Mesenchymal stem cell (in vitro differentiated cells and primary cell): ENCODE measurements around the gene PDCL2.

Experiments
- DNase-seq: peaks from one replicate; pipeline ENCODE4 v3.0.0-alpha.2; 2013
- H2AFZ ChIP-seq: one replicate; pipeline ENCODE4 v1.6.1; 2013; ENCODE audit warnings: low read depth, mild to moderate bottlenecking, control low read depth, inconsistent platforms, low read length, moderate library complexity
- H2AK5ac ChIP-seq: 2 replicates; pipeline ENCODE4 v1.6.1; 2013; ENCODE audit warnings: low read length, moderate library complexity, mild to moderate bottlenecking, inconsistent platforms; ENCODE audit not compliant: severe bottlenecking
- H2BK120ac ChIP-seq: one replicate; pipeline ENCODE4 v1.6.1; 2013; ENCODE audit warnings: low read depth, mild to moderate bottlenecking, inconsistent platforms, low read length, moderate library complexity
- H2BK12ac ChIP-seq, 2 experiments: one replicate each; pipeline ENCODE4 v1.6.1; 2013; ENCODE audit warnings: inconsistent platforms in 2 of 2, low read length in 2 of 2, mild to moderate bottlenecking in 2 of 2, moderate library complexity in 2 of 2, control low read depth in 1 of 2
- H2BK15ac ChIP-seq: one replicate; pipeline ENCODE4 v1.6.1; 2013; ENCODE audit warnings: mild to moderate bottlenecking, low read depth, inconsistent platforms; ENCODE audit not compliant: poor library complexity, severe bottlenecking
- H2BK5ac ChIP-seq: 2 replicates; pipeline ENCODE4 v1.6.1; 2013; ENCODE audit warnings: low read depth, mild to moderate bottlenecking, low read length, control low read depth, inconsistent platforms; ENCODE audit not compliant: poor library complexity, severe bottlenecking
- H3K14ac ChIP-seq, 2 experiments: one replicate each; pipeline ENCODE4 v1.6.1; 2013; ENCODE audit warnings: inconsistent platforms in 2 of 2, low read length in 2 of 2, control low read depth in 1 of 2, mild to moderate bottlenecking in 1 of 2, moderate library complexity in 1 of 2
- H3K18ac ChIP-seq, 2 experiments: one replicate each; pipeline ENCODE4 v1.6.1; 2013; ENCODE audit warnings: inconsistent platforms in 2 of 2, low read length in 2 of 2, control low read depth in 1 of 2, low read depth in 1 of 2, mild to moderate bottlenecking in 1 of 2
- H3K23ac ChIP-seq, 2 experiments: one replicate each; pipeline ENCODE4 v1.6.1; 2013; ENCODE audit warnings: inconsistent platforms in 2 of 2, low read length in 2 of 2, mild to moderate bottlenecking in 2 of 2, moderate library complexity in 2 of 2, control low read depth in 1 of 2
- H3K27ac ChIP-seq: 2 replicates; pipeline ENCODE4 v1.5.1; 2013; ENCODE audit warnings: mild to moderate bottlenecking, moderate library complexity, low read length, control low read depth, inconsistent platforms; ENCODE audit not compliant: poor library complexity, severe bottlenecking
- H3K27me3 ChIP-seq, 2 experiments: 2 replicates each; pipeline versions ENCODE4 v1.6.1 to v1.7.0; 2013; ENCODE audit warnings: low read length in 2 of 2, mild to moderate bottlenecking in 2 of 2, moderate library complexity in 2 of 2, control low read depth in 1 of 2, inconsistent platforms in 1 of 2; ENCODE audit not compliant: control insufficient read depth in 1 of 2, insufficient read depth in 1 of 2
- H3K36me3 ChIP-seq, 2 experiments: 2 replicates each; pipeline versions ENCODE4 v1.6.1 to v1.7.0; 2013; ENCODE audit warnings: low read length in 2 of 2, control low read depth in 1 of 2, inconsistent platforms in 1 of 2, low read depth in 1 of 2, mild to moderate bottlenecking in 1 of 2; ENCODE audit not compliant: insufficient read depth in 2 of 2, control insufficient read depth in 1 of 2
- H3K4ac ChIP-seq, 2 experiments: one replicate each; pipeline ENCODE4 v1.6.1; 2013; ENCODE audit warnings: inconsistent platforms in 2 of 2, low read length in 2 of 2, mild to moderate bottlenecking in 2 of 2, moderate library complexity in 2 of 2, control low read depth in 1 of 2, low read depth in 1 of 2
- H3K4me1 ChIP-seq: 2 replicates; pipeline ENCODE4 v1.6.1; 2013; ENCODE audit warnings: low read depth, low read length, control low read depth; ENCODE audit not compliant: control insufficient read depth, insufficient read depth
- H3K4me2 ChIP-seq: 2 replicates; pipeline ENCODE4 v1.6.1; 2013; ENCODE audit warnings: low read length, mild to moderate bottlenecking, inconsistent platforms; ENCODE audit not compliant: poor library complexity, severe bottlenecking
- H3K4me3 ChIP-seq, 2 experiments: 2 replicates each; pipeline versions ENCODE4 v1.5.1 to v1.7.0; 2013; ENCODE audit warnings: low read length in 2 of 2, mild to moderate bottlenecking in 2 of 2, control low read depth in 1 of 2, low read depth in 1 of 2; ENCODE audit not compliant: insufficient read depth in 1 of 2
- H3K79me1 ChIP-seq: replicated peaks from 2 replicates; pipeline ENCODE4 v1.6.1; 2013; ENCODE audit warnings: mild to moderate bottlenecking, control low read depth, low read length, inconsistent platforms; ENCODE audit not compliant: poor library complexity, severe bottlenecking
- H3K9ac ChIP-seq: 2 replicates; pipeline ENCODE4 v1.7.0; 2013; ENCODE audit warnings: mild to moderate bottlenecking, low read length, moderate library complexity
- H3K9me3 ChIP-seq: 2 replicates; pipeline ENCODE4 v1.7.0; 2013; ENCODE audit warnings: mild to moderate bottlenecking, low read length; ENCODE audit not compliant: control insufficient read depth
- H4K8ac ChIP-seq: one replicate; pipeline ENCODE4 v1.6.1; 2013; ENCODE audit warnings: inconsistent platforms, mild to moderate bottlenecking, low read length, moderate library complexity
- H4K91ac ChIP-seq: one replicate; pipeline ENCODE4 v1.6.1; 2013; ENCODE audit warnings: mild to moderate bottlenecking, low read length, inconsistent platforms
- WGBS: methylation state at CpG from one replicate; pipeline ENCODE4 v1.1.7; 2013; ENCODE audit warnings: mixed read lengths; 5-methylcytosine and 5-hydroxymethylcytosine counted together

The PDCL2 gene

GRCh38 chr4:55546756-55547465 is 45.1 kb downstream of the PDCL2 start, which contains the start of gene CLOCK:
Gene CLOCK (minus strand): TSS chr4:55546909. CDS start chr4:55482785, 64,124 bp downstream.
- H2BK5ac ChIP-seq: peak within 1 kb of the TSS; percentile 93
- peak within 1 kb of the TSS; percentile 88 for H3K27ac ChIP-seq
- no peaks in the 10 kb centered on the region for H3K9me3 ChIP-seq
- H3K4me1 ChIP-seq: no peaks in the 10 kb centered on the region
- peak within 1 kb of the TSS; percentile 87 for H4K91ac ChIP-seq
- DNase-seq: peak; percentile 92
- peak within 1 kb of the TSS; percentile 84 for H3K4me2 ChIP-seq
- peak within 1 kb of the TSS; percentile 90 for H2BK15ac ChIP-seq
- peak within 1 kb of the TSS in 1 of 2 experiments; percentile 83 for H3K23ac ChIP-seq
- H3K14ac ChIP-seq: peak within 1 kb of the TSS in 1 of 2 experiments; percentile 39
- H2AK5ac ChIP-seq: no peak within 1 kb of the TSS
- H3K4ac ChIP-seq: peak within 1 kb of the TSS; percentile 64 to 89
- H2AFZ ChIP-seq: peak within 1 kb of the TSS; percentile 67
- peak within 1 kb of the TSS; percentile 80 to 94 for H3K4me3 ChIP-seq
- under 1% methylated on average over 54 of the region's 71 CpGs for WGBS
- H3K36me3 ChIP-seq: no peaks in the 10 kb centered on the region
- no peaks in the 10 kb centered on the region for H3K27me3 ChIP-seq
- H4K8ac ChIP-seq: peak within 1 kb of the TSS; percentile 52
- peaks cover 2% of the 10 kb centered on the region for H3K79me1 ChIP-seq
- H2BK12ac ChIP-seq: peak within 1 kb of the TSS in 1 of 2 experiments; percentile 47
- H3K18ac ChIP-seq: peak within 1 kb of the TSS; percentile 89 to 92
- peak within 1 kb of the TSS; percentile 92 for H3K9ac ChIP-seq
- H2BK120ac ChIP-seq: peak within 1 kb of the TSS; percentile 85

GRCh38 chr4:55546506-55546755 is 45.6 kb downstream of the PDCL2 start:
- Histone ChIP-seq H3K4me3 (peak overlapping the region; percentile 80 to 94), H2BK12ac (peak overlapping the region in 1 of 2 experiments; percentile 47), H3K9me3 (no peaks in the 10 kb centered on the region), H2BK5ac (peak overlapping the region; percentile 93), H2AK5ac (no peak overlapping the region), H3K14ac (peak overlapping the region in 1 of 2 experiments; percentile 39), H3K36me3 (no peaks in the 10 kb centered on the region), H3K4ac (peak overlapping the region; percentile 64 to 89), H3K27me3 (no peaks in the 10 kb centered on the region), H3K9ac (peak overlapping the region; percentile 83), H2AFZ (no peak overlapping the region), H3K79me1 (peaks cover 2% of the 10 kb centered on the region), H3K18ac (peak overlapping the region; percentile 89 to 92), H4K91ac (peak overlapping the region; percentile 87), H2BK120ac (peak overlapping the region; percentile 85), H3K23ac (no peak overlapping the region), H4K8ac (peak overlapping the region; percentile 52), H3K4me1 (no peaks in the 10 kb centered on the region), H3K4me2 (peak overlapping the region; percentile 84), H2BK15ac (peak overlapping the region; percentile 90), H3K27ac (peak overlapping the region; percentile 88)
- WGBS: 0% methylated on average over 13 of the region's 16 CpGs
- DNase-seq: no peak

- Histone ChIP-seq H3K9ac (peak overlapping the region; percentile 92), H3K27me3 (no peaks in the 10 kb centered on the region), H3K4ac (peak overlapping the region in 1 of 2 experiments; percentile 41), H3K18ac (peak overlapping the region; percentile 89 to 92), H3K4me1 (no peaks in the 10 kb centered on the region), H3K14ac (no peak overlapping the region), H4K8ac (peak overlapping the region; percentile 2), H2AK5ac (no peak overlapping the region), H3K9me3 (no peaks in the 10 kb centered on the region), H2AFZ (no peak overlapping the region), H3K27ac (peak overlapping the region; percentile 88), H3K4me3 (peak overlapping the region; percentile 80 to 94), H3K79me1 (peaks cover 2% of the 10 kb centered on the region), H2BK15ac (peak overlapping the region; percentile 90), H3K4me2 (peak overlapping the region; percentile 51), H4K91ac (peak overlapping the region; percentile 83), H2BK120ac (peak overlapping the region; percentile 85), H2BK5ac (peak overlapping the region; percentile 79), H3K36me3 (no peaks in the 10 kb centered on the region), H3K23ac (peak overlapping the region in 1 of 2 experiments; percentile 83), H2BK12ac (peak overlapping the region in 1 of 2 experiments; percentile 47)
- under 1% methylated on average over 67 of the region's 87 CpGs for WGBS
- DNase-seq: peak; percentile 83
Observed at GRCh38 chr4:55545641-55546505, 46.2 kb downstream of the PDCL2 start.

GRCh38 chr4:55545151-55545550 is 46.9 kb downstream of the PDCL2 start:
- H3K79me1 ChIP-seq: peaks cover 5% of the 10 kb centered on the region
- no peak overlapping the region for H2BK5ac ChIP-seq
- peak overlapping the region in 1 of 2 experiments; percentile 94 for H3K4me3 ChIP-seq
- no peak overlapping the region for H2AK5ac ChIP-seq
- H3K4me1 ChIP-seq: peaks cover 2% of the 10 kb centered on the region
- H3K27ac ChIP-seq: peak overlapping the region; percentile 75
- 2% methylated on average over 2 of the region's 6 CpGs for WGBS
- no peak overlapping the region for H3K23ac ChIP-seq
- no peak overlapping the region for H3K18ac ChIP-seq
- H3K36me3 ChIP-seq: peaks cover 0 to 3% of the 10 kb centered on the region in 2 experiments
- H3K4me2 ChIP-seq: peak overlapping the region; percentile 51
- no peak overlapping the region for H2BK15ac ChIP-seq
- no peak overlapping the region for H3K14ac ChIP-seq
- H3K9ac ChIP-seq: peak overlapping the region; percentile 92
- peak; percentile 47 for DNase-seq
- no peaks in the 10 kb centered on the region for H3K9me3 ChIP-seq
- no peak overlapping the region for H2BK12ac ChIP-seq
- no peak overlapping the region for H3K4ac ChIP-seq
- no peak overlapping the region for H2AFZ ChIP-seq
- H4K91ac ChIP-seq: no peak overlapping the region
- no peak overlapping the region for H4K8ac ChIP-seq
- H3K27me3 ChIP-seq: no peaks in the 10 kb centered on the region
- H2BK120ac ChIP-seq: no peak overlapping the region
